Glutamatergic neuron (in vitro differentiated cells): ENCODE data around the gene FNTB. TPM values are rescaled to one million over a fixed set of nuclear protein-coding genes. Genes with fewer than 3 reads are reported as not detected.

ENCODE experiments used
- DNase-seq: peaks from one replicate; pipeline ENCODE4 v3.0.0; 2022
- H3K27ac Mint-ChIP-seq: one replicate; pipeline ENCODE4 v1.8.0; 2020; ENCODE audit warnings: mild to moderate bottlenecking, mixed read lengths, inconsistent platforms; ENCODE audit not compliant: unreplicated experiment
- H3K27me3 Mint-ChIP-seq: one replicate; pipeline ENCODE4 v1.8.0; 2020; ENCODE audit warnings: mild to moderate bottlenecking, moderate library complexity, mixed read lengths, inconsistent platforms; ENCODE audit not compliant: unreplicated experiment
- H3K36me3 Mint-ChIP-seq: one replicate; pipeline ENCODE4 v1.8.0; 2020; ENCODE audit warnings: mild to moderate bottlenecking, mixed read lengths, inconsistent platforms; ENCODE audit not compliant: unreplicated experiment
- H3K4me1 Mint-ChIP-seq: one replicate; pipeline ENCODE4 v1.8.0; 2020; ENCODE audit warnings: mild to moderate bottlenecking, low read depth, mixed read lengths, inconsistent platforms; ENCODE audit not compliant: unreplicated experiment
- H3K4me3 Mint-ChIP-seq: one replicate; pipeline ENCODE4 v1.8.0; 2020; ENCODE audit warnings: mild to moderate bottlenecking, mixed read lengths, inconsistent platforms; ENCODE audit not compliant: unreplicated experiment
- H3K9me3 Mint-ChIP-seq: one replicate; pipeline ENCODE4 v1.8.0; 2020; ENCODE audit warnings: mild to moderate bottlenecking, moderate library complexity, mixed read lengths, inconsistent platforms; ENCODE audit not compliant: unreplicated experiment
- total RNA-seq: library from RNA; stranded (reverse); fragmentation: NEBNext Ultra II Directional; extraction: Animal tissue kit (Norgen Biotek cat#: 25700); gene quantifications from one replicate; pipeline ENCODE4 v1.2.1, GENCODE V29; 2021; ENCODE audit not compliant: unreplicated experiment
- TF ChIP-seq, protein P1 (sequence below): fragments of 200-600 bp; sonication (generic); IDR thresholded peaks from one replicate; pipeline ENCODE4 v1.5.0; 2021; ENCODE audit not compliant: partially characterized antibody, unreplicated experiment

FNTB gene
- total RNA-seq, 1 donor from 2014 or later, result 15.2 TPM

- H3K9me3 Mint-ChIP-seq, result peaks cover 6% of the 10 kb centered on the region
These were observed 46.9 kb upstream of the FNTB start for GRCh38 chr14:64939817-64940190.

GRCh38 chr14:64940336-64940910 lies 46.3 kb upstream of the FNTB start:
- H3K4me1 Mint-ChIP-seq, result peaks cover 10% of the 10 kb centered on the region
- DNase-seq, result no peak
- TF ChIP-seq, protein P1, sequence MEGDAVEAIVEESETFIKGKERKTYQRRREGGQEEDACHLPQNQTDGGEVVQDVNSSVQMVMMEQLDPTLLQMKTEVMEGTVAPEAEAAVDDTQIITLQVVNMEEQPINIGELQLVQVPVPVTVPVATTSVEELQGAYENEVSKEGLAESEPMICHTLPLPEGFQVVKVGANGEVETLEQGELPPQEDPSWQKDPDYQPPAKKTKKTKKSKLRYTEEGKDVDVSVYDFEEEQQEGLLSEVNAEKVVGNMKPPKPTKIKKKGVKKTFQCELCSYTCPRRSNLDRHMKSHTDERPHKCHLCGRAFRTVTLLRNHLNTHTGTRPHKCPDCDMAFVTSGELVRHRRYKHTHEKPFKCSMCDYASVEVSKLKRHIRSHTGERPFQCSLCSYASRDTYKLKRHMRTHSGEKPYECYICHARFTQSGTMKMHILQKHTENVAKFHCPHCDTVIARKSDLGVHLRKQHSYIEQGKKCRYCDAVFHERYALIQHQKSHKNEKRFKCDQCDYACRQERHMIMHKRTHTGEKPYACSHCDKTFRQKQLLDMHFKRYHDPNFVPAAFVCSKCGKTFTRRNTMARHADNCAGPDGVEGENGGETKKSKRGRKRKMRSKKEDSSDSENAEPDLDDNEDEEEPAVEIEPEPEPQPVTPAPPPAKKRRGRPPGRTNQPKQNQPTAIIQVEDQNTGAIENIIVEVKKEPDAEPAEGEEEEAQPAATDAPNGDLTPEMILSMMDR, result no peak
- no peaks in the 10 kb centered on the region for H3K36me3 Mint-ChIP-seq
- no peaks in the 10 kb centered on the region for H3K27me3 Mint-ChIP-seq
- H3K9me3 Mint-ChIP-seq, result peaks cover 8% of the 10 kb centered on the region
- no peak overlapping the region for H3K4me3 Mint-ChIP-seq
- no peak overlapping the region for H3K27ac Mint-ChIP-seq

More at GRCh38 chr14:64939817-64940190, 46.9 kb upstream of the FNTB start:
- no peaks in the 10 kb centered on the region for H3K27me3 Mint-ChIP-seq
- no peak overlapping the region for H3K4me3 Mint-ChIP-seq
- no peaks in the 10 kb centered on the region for H3K36me3 Mint-ChIP-seq
- H3K4me1 Mint-ChIP-seq, result peaks cover 10% of the 10 kb centered on the region
- TF ChIP-seq, protein P1, result no peak
- H3K27ac Mint-ChIP-seq, result no peak overlapping the region
- DNase-seq, result no peak

- Mint-ChIP-seq H3K4me3 (no peak within 1 kb of the TSS), H3K27me3 (no peaks in the 10 kb centered on the region), H3K9me3 (peaks cover 9% of the 10 kb centered on the region), H3K4me1 (no peaks in the 10 kb centered on the region), H3K27ac (no peak within 1 kb of the TSS), H3K36me3 (no peaks in the 10 kb centered on the region)
- DNase-seq, result no peak
- TF ChIP-seq, protein P1, result no peak
These were observed 44.1 kb upstream of the FNTB start, which contains the start of gene GPX2 for GRCh38 chr14:64942531-64943111. Gene GPX2 (minus strand): TSS chr14:64942745. CDS start chr14:64942726, 19 bp downstream.

DNA sequence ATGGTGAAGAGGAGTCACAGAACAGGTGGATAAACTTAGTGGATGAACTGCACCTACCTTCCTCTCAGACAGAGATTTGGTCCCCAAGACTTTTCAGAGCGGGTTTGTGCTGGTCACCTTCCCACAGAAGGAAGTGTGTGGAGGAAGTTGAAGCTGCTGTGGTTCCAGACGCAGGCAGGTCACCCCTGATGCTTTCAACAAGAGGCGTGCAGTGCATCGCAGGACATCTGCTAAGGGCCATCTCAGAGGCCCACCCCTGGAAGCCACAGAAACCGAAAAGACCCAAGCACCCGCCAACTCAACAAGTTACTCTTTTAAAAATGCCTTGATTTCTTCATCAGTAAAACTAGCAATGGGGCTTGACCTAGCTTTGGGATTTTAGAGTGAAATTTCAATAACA lies 43.1 kb upstream of the FNTB start:
- TF ChIP-seq, protein P1, result no peak
- Mint-ChIP-seq H3K4me1 (no peaks in the 10 kb centered on the region), H3K4me3 (no peak overlapping the region), H3K36me3 (no peaks in the 10 kb centered on the region), H3K27me3 (no peaks in the 10 kb centered on the region), H3K9me3 (peaks cover 9% of the 10 kb centered on the region), H3K27ac (peak overlapping the region; percentile 46)
- no peak for DNase-seq

DNA sequence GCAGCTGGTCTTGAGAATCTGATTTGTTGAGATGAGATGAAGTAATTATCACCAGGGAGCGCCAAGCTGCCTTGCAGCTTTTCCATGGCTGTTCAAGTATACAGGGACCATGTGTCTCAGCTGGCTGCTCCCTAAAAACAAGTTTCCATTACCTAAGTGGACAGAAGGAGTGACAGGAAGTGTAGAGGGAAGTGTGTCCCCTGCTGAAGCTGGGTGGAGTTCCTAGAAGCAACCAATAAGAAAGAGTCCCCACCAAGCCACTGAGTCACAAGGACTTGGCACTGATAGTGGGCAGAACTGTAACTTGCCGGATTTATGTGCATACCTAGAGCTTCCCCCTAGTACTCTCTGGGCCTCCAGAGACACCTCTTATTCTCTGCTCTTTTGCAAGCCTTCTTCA lies 42.7 kb upstream of the FNTB start:
- Mint-ChIP-seq H3K4me1 (no peaks in the 10 kb centered on the region), H3K4me3 (no peak overlapping the region), H3K36me3 (no peaks in the 10 kb centered on the region), H3K27ac (peak overlapping the region; percentile 62), H3K9me3 (peaks cover 9% of the 10 kb centered on the region), H3K27me3 (no peaks in the 10 kb centered on the region)
- TF ChIP-seq, protein P1, result no peak
- no peak for DNase-seq
